HG03575 (cell line): ENCODE measurements around the gene NXPH1.

ENCODE experiments used
- ATAC-seq: cut with Tn5 transposase; IDR thresholded peaks from one replicate; pipeline ENCODE4 v1.9.1; 2021; ENCODE audit not compliant: unreplicated experiment, insufficient number of reproducible peaks, low FRiP score; ENCODE audit errors: extremely low read depth

The NXPH1 gene

DNA sequence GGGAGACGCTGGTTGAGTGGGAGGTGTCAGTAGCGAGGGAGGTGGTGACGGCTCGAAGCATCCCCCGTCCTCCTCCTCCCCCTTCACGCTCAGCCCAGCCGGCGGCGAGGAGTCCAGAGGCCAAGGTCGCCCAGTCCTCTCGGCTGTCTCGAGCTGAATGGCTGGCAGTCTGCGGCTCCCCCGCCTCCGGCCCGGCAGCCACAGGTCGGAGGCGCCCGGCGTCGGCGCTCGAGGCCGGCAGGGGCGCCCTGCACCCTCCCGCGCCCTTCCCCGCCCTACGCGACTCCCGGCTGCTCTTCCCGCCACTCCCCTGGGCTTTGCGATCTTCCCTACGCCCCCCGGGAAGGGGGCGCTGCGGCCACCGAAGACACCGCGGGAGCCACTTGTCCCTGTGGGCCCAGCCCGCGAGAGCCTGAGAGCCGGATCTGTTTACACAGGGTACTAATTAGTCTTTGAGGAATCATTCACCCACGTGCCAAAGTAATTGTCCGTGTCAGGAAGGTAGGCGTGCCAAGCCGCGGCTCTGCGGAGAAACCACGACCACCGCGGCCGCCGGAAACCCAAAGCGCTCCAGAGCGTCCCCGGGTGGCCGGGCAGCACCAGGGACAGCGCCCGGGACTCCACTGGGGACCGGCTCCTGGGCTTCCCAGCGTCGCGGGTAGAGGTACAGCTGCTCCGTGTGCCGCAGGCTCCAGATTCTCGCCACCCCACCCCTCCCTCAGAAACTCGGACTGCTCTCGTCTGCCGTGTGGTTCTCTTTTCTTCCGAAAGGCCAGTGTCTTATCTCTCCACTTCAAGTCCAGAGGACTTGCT lies at the start of gene NXPH1:
NXPH1 (plus strand) TSS at position 133 of the 813 bp plus-strand sequence.
- ATAC-seq, result no peak

DNA sequence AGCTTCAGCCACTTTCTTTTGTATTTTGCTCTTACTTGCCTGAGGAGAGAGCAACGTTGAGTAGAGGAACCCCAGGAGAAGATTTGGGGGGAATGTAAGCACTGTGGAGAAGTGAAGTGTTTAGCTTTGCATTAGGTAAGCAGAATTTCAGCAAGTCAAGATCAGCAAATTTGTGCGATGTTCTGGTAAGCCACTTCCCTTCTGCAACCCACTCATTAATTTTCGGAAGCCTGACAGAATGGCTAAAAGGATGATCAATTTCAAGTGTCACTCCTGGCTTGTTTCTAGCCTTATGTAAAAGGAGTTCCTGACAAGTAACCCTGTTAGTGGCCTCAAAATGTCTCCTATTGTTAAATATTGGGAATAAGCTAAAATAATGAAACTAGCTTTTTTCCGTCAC lies 48.5 kb upstream of the NXPH1 start:
- no peak for ATAC-seq

DNA sequence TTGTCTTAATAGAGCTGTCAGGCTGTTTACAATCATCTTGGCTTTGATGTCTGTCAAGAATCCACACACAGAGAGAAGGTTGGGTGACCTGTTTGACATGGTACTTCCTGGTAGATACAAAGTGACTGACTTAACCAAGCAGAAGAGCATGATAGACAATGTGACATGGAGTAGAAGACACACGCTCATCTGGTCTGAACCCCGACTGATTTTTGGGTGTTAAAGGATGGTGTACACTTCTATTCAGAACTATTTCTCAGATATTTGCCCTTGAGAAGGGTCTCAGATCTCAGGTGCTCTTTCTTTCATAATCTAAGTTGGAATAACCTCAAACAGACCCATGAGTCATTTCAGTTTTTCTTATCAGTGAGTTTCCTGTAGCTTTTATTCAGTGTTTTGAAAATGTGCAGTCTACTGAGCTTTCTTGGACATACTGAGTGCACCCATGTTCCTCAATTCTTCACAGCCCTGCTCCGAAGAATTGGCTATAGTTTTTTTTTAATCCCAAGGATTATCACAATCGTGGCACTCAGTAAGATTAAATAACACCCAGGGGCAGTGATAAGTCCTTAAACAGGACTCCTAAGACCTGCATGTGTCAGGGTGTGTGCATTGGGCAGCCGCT lies 46.4 kb upstream of the NXPH1 start:
- peak; percentile 77 for ATAC-seq

- peak; percentile 32 for ATAC-seq
These were observed 45.7 kb upstream of the NXPH1 start for GRCh38 chr7:8387551-8388256.

GRCh38 chr7:8388257-8388625 lies 45.2 kb upstream of the NXPH1 start:
- no peak for ATAC-seq

GRCh38 chr7:8389593-8390261 lies 43.7 kb upstream of the NXPH1 start:
- no peak for ATAC-seq

- ATAC-seq, result no peak
These were observed 43.2 kb upstream of the NXPH1 start for GRCh38 chr7:8390262-8390626.

- no peak for ATAC-seq
These were observed 41.9 kb upstream of the NXPH1 start for GRCh38 chr7:8391353-8392062.

GRCh38 chr7:8396294-8396693 lies 37.1 kb upstream of the NXPH1 start:
- no peak for ATAC-seq

GRCh38 chr7:8408871-8409270 lies 24.5 kb upstream of the NXPH1 start:
- no peak for ATAC-seq

DNA sequence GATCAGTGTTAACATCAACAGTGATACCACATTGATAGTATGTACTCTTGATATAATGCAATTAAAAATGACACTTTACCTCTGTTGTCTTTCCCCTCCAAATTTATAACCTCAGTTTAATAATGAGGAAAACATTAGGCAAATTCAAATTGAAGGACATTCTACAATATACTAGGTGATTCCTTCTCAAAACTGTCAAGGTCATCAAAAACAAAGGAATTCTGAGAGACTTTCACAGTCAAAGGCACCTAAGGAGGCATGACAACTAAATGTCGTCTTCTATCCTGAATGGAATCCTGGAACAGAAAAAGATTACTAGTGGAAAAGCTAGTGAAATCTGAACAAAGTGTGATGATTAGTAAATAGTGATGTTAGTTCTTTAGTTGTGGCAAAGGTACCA lies 22.3 kb upstream of the NXPH1 start:
- ATAC-seq, result no peak

DNA sequence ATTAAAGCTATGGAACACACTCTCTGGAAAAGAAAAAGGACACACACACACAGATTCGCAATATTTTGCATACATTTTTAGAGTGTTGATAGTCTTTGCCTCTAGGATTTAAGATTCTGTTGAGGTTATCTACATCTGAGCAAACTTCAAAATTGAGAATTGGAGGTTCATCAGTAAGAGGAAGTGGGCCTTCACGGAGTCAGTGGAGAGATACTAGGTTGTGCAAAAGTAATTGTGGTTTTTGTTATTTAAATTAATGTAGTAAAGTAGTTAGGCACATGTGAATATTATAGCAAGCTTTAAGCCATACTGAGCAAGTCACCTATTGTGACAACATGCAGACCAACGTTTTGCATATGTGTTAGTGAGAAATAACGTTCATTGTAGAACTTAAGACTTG lies 19.8 kb upstream of the NXPH1 start:
- ATAC-seq, result no peak

DNA sequence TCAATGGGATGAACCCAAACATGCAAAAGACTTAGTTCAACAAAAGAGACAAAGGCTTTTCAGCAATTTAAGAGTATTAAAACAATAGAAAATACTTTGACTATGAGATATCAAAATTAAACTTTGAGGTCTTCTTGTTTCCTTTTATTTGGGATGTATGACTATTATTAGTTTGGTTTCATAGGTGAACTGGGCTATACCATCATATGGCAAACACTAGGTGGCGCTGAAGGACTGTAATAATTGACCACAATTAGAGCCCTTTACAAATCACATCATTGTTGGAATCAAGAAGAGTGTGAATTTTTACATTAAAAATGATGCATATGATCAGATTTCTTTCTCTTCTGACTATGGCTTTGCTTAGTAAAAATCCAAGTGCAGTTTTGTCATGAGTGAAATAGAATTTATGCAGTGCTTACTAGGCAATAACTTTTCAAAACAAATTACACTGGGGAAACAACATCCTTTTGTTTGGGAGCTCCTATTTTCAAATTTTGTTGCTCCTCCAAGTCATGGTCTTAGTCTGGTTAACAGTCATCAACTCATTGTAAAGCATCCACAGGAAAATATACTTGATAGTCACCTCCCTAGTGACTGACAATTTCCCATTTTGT lies 14.7 kb upstream of the NXPH1 start:
- peak; percentile 67 for ATAC-seq

- no peak for ATAC-seq
These were observed 11.2 kb upstream of the NXPH1 start for GRCh38 chr7:8422177-8422576.

DNA sequence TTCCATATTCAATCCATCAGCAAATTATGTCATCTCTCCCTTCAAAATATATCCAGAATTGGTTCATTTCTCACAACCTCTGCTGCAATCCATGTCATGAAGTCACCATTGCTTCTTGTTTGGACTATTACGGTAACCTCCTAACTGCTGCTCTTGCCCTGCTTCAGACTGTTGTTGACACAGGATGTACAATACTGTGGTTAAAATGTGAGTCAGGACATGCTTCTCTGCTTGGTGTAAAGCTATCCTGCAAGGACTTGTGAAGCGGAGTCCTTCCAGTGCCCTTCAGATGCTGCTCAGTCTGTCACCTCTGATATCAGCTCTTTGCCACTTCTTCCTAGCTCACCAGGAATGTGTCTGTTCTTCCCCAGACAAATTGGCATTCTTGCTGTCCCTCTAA lies 10.4 kb upstream of the NXPH1 start:
- ATAC-seq, result no peak

DNA sequence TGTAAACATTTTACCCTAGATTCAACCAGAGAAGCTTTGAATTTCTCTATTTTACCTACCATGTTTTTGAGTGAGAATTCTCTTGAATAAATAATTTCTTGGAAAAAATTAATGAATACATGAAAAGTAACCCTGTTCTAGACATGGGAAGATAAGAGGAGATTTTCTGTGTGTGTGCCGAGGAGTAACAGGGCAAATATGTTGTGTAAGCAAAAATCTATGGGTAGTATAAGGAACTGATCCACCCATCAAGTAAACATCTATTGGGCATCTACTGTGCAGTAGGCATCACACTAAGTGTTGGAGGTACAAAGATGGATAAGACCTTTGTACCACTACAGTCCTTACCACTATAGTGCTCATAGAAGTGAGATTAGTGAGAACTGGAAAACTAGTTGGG lies 8.2 kb upstream of the NXPH1 start:
- no peak for ATAC-seq

GRCh38 chr7:8430643-8431042 lies 2.8 kb upstream of the NXPH1 start:
- no peak for ATAC-seq

DNA sequence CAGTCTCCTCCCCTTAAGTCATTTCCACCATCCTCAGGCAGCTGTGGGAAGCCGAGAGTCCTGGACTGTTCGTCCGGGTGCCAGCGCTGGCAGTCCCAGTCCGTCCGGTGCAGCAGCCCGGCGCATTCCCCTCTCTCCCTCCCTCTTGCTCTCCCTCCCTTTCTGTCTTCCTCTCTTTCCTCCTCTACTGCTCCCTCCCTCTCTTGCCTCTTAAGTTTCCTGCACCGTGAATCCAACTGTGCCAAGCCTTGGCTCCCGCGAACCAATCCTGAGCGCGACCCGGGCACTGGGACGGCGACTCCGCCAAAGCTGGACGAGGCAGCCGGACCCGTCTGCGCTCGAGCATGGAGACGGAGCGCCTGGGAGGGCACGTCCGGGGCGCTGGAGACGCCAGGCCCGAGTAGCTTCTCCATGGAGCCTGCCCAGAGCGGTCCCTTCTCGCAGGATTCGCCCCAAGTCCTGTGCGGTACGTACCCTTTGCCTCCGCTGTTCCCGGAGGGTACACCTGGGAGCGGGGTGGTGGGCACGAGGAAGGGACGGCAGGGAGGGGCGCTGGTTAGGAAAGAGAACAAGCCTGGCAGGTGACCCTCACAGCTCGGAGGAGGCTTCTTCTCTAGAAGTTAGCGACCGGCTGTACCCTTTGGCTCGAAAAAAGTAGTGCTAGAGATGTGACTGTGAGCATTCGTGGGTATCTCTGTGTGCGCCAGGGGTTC lies 1.0 kb downstream of the NXPH1 start:
- no peak for ATAC-seq
